ENCODE data around the gene DHRS2. TPM values are rescaled to one million over a fixed set of nuclear protein-coding genes. Genes with fewer than 3 reads are reported as not detected.

Gene DHRS2
- total and polyA plus RNA-seq, 7 donors: 0.04 to 0.55 (median 0.22) TPM; not detected in 3

DNA sequence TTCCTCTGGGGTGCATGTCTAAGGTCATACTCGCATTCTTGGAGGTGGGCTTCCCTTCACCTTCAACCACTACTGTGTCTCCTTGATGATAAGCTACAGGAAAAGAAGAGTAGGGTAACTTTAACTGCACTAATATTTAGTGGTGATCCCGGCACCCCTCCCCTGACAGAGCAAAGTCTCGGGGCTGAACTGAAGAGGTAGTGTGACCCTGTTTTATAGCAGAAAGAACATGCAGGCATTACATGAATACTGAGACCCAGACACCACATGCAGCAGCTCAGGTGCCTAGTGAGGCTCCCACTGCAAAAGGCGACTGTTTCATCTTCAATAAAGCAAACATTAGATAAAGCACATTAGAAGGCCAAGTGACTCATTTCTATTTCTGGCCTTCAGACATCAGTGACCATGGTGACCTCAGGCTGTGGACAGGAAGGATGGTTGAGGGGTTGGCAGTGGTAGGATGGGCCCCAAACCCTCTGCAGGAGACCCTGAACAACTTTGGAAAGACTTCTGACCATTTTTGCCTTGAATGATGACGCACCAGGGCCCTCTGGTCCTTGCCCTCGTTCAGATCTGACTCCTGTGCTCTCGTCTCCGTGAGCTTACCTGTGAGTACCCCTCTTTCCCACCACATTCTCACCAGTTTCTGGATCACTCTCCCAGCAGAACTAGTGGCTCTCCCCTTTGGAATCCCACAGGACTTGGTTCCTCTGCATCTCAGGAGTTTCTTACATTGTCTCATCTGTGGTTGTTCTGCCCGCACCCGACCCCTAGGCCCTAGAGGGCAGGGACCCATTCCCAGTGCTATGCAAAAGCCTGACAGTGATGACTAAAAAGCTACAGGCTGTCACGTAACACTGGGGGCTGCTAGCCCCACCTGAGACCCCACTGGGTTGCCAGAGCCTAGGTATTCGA lies 33.7 kb upstream of the DHRS2 start:
- 81 to 84% (median 83%) methylated on average over 12 of the region's 12 CpGs for WGBS, 3 donors
- H3K36me3 ChIP-seq (ENCODE audit: insufficient read depth in 1 of 2, low read depth in 1 of 2): no peaks in the 10 kb centered on the region
- no peaks in the 10 kb centered on the region for H3K9me3 ChIP-seq
- no peak overlapping the region for H3K4me3 ChIP-seq
- H3K27me3 ChIP-seq (ENCODE audit: insufficient read depth in 3 of 3, low read length in 2 of 3): no peaks in the 10 kb centered on the region
- DNase-seq (no peak), ATAC-seq (no peak)
- TF ChIP-seq, protein P1, sequence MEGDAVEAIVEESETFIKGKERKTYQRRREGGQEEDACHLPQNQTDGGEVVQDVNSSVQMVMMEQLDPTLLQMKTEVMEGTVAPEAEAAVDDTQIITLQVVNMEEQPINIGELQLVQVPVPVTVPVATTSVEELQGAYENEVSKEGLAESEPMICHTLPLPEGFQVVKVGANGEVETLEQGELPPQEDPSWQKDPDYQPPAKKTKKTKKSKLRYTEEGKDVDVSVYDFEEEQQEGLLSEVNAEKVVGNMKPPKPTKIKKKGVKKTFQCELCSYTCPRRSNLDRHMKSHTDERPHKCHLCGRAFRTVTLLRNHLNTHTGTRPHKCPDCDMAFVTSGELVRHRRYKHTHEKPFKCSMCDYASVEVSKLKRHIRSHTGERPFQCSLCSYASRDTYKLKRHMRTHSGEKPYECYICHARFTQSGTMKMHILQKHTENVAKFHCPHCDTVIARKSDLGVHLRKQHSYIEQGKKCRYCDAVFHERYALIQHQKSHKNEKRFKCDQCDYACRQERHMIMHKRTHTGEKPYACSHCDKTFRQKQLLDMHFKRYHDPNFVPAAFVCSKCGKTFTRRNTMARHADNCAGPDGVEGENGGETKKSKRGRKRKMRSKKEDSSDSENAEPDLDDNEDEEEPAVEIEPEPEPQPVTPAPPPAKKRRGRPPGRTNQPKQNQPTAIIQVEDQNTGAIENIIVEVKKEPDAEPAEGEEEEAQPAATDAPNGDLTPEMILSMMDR (IDR thresholded peaks at IDR 0.05): no peak
- no peak overlapping the region for H3K27ac ChIP-seq
- intact Hi-C loops (cut with DNase I): no loop called here
- H3K4me1 ChIP-seq: no peaks in the 10 kb centered on the region

DNA sequence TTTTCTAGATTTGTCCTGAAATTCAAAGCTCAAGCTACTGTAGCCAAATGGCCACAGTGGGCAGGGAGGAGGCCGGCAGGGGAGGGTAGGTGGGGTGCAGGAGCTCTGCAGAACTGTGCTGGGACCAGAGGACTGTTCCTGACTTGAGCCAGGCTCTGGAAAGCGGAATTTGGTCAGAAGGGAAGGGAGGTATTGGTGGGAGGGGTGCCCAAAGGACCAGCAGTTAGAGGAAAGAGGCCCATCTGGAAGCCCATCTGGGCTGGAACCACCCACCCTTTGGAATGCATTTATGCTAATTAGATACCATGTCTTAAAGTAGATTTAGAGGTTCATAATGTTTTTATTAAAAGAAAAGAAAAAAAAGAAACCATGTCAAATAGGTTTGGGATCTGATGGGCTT lies 33.1 kb upstream of the DHRS2 start:
- no peak for ATAC-seq
- WGBS, 3 donors: 73 to 88% (median 77%) methylated on average over 2 of the region's 2 CpGs
- TF ChIP-seq, protein P1 (IDR thresholded peaks at IDR 0.05): no peak
- Histone ChIP-seq H3K36me3 (ENCODE audit: insufficient read depth in 1 of 2, low read depth in 1 of 2) (no peaks in the 10 kb centered on the region), H3K9me3 (no peaks in the 10 kb centered on the region), H3K4me3 (no peak overlapping the region), H3K27ac (no peak overlapping the region), H3K27me3 (ENCODE audit: insufficient read depth in 3 of 3, low read length in 2 of 3) (no peaks in the 10 kb centered on the region), H3K4me1 (no peaks in the 10 kb centered on the region)
- no peak for DNase-seq
- intact Hi-C loops (cut with DNase I): no loop called here

DNA sequence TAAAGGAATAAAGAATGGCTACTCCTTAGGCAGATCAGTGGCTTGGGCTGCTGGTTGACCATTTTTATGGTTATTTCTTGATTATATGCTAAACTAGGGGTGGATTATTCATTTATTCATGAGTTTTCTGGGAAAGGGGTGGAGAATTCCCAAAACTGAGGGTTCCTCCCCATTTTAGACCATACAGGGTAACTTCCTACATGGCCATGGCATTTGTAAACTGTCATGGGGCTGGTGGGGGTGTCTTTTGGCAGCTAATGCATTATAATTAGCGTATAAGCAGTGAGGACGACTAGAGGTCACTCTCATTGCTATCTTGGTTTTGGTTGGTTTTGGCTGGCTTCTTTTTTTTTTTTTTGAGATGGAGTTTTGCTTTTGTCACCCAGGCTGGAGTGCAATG lies 32.0 kb upstream of the DHRS2 start:
- 60 to 73% (median 65%) methylated on average over 2 of the region's 2 CpGs for WGBS, 3 donors
- intact Hi-C loops (cut with DNase I): no loop called here

DNA sequence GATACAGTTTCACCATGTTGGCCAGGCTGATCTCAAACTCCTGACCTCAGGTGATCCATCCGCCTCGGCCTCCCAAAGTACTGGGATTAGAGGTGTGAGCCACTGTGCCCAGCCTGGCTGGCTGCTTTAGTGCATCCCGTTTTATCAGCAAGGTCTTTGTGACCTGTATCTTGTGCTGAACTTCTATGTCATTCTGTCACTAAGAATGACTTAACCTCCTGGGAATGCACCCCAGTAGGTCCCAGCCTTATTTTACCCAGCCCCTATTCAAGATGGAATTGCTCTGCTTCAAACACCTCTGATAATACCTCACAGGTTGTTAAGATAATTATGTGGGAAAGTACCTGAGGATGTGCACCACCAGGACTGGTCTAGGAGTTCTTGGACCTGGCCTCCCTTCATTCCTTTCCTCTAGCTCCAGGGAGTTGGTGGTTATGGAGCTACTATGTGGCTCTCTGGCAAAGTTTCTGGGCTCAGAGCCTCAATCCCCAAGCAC lies 31.4 kb upstream of the DHRS2 start:
- no peak for ATAC-seq
- no peaks in the 10 kb centered on the region for H3K4me1 ChIP-seq
- no peaks in the 10 kb centered on the region for H3K27me3 ChIP-seq (ENCODE audit: insufficient read depth in 3 of 3, low read length in 2 of 3)
- intact Hi-C loops (cut with DNase I): no loop called here
- no peaks in the 10 kb centered on the region for H3K9me3 ChIP-seq
- DNase-seq: no peak
- H3K4me3 ChIP-seq: no peak overlapping the region
- H3K27ac ChIP-seq: no peak overlapping the region
- 66 to 86% (median 79%) methylated on average over 3 of the region's 3 CpGs for WGBS, 3 donors
- no peaks in the 10 kb centered on the region for H3K36me3 ChIP-seq (ENCODE audit: insufficient read depth in 1 of 2, low read depth in 1 of 2)
- TF ChIP-seq, protein P1 (IDR thresholded peaks at IDR 0.05): no peak

More for the DNA sequence above, 32.0 kb upstream of the DHRS2 start:
- Histone ChIP-seq H3K27me3 (ENCODE audit: insufficient read depth in 3 of 3, low read length in 2 of 3) (no peaks in the 10 kb centered on the region), H3K36me3 (ENCODE audit: insufficient read depth in 1 of 2, low read depth in 1 of 2) (no peaks in the 10 kb centered on the region), H3K4me3 (no peak overlapping the region), H3K9me3 (no peaks in the 10 kb centered on the region), H3K27ac (no peak overlapping the region), H3K4me1 (no peaks in the 10 kb centered on the region)
- no peak for ATAC-seq
- no peak for DNase-seq
- TF ChIP-seq, protein P1 (IDR thresholded peaks at IDR 0.05): no peak

Measured in psoas muscle (tissue), 8 donors.